CD14-positive monocyte (primary cell): ENCODE results near the gene CPSF3. TPM values are rescaled to one million over a fixed set of nuclear protein-coding genes. Genes with fewer than 3 reads are reported as not detected.

Experiments used
- DNase-seq, 3 donors: peaks; one replicate each; pipeline ENCODE4 v3.0.0-alpha.2; 2011 to 2022
- H2AFZ ChIP-seq: 2 replicates; pipeline ENCODE4 v1.6.0; 2012; ENCODE audit warnings: mild to moderate bottlenecking, low read depth, low read length, inconsistent platforms; ENCODE audit not compliant: insufficient read depth, poor library complexity, severe bottlenecking
- H3K27ac ChIP-seq, 2 donors: 1 replicate in 1 of 2; 2 replicates in 1 of 2; pipeline ENCODE4 v1.5.1; 2012 to 2013; ENCODE audit warnings: low read length in 2 of 2, control low read depth in 1 of 2, inconsistent platforms in 1 of 2, low read depth in 1 of 2, mild to moderate bottlenecking in 1 of 2
- H3K27me3 ChIP-seq, 2 donors: one replicate each; pipeline versions ENCODE4 v1.6.0 to v1.6.1; 2011 to 2013; ENCODE audit warnings: low read length in 2 of 2; ENCODE audit not compliant: control insufficient read depth in 2 of 2, insufficient read depth in 2 of 2
- H3K36me3 ChIP-seq, 2 donors: replicated peaks in 1 of 2; 1 replicate in 1 of 2; 2 replicates in 1 of 2; pipeline versions ENCODE4 v1.5.1 to v1.6.1; 2012 to 2013; ENCODE audit warnings: low read length in 2 of 2, control low read depth in 1 of 2, inconsistent platforms in 1 of 2, mild to moderate bottlenecking in 1 of 2; ENCODE audit not compliant: insufficient read depth in 2 of 2, control insufficient read depth in 1 of 2
- H3K4me1 ChIP-seq, 2 donors: 1 replicate in 1 of 2; 2 replicates in 1 of 2; pipeline versions ENCODE4 v1.5.1 to v1.6.1; 2012 to 2013; ENCODE audit warnings: low read length in 2 of 2, control low read depth in 1 of 2, inconsistent platforms in 1 of 2, mild to moderate bottlenecking in 1 of 2, moderate library complexity in 1 of 2; ENCODE audit not compliant: insufficient read depth in 2 of 2, control insufficient read depth in 1 of 2
- H3K4me2 ChIP-seq: replicated peaks from 2 replicates; pipeline ENCODE3; 2012; ENCODE audit warnings: low read length, moderate library complexity, mild to moderate bottlenecking; ENCODE audit not compliant: poor library complexity, severe bottlenecking; ENCODE audit errors: extremely low read depth
- H3K4me3 ChIP-seq, 3 experiments: fragments of 200-600 bp in 1 of 3; sonication (generic) in 1 of 3; replicated peaks in 1 of 3; 1 replicate in 2 of 3; 2 replicates in 1 of 3; pipeline ENCODE4 v1.5.1; 2011 to 2013; ENCODE audit warnings: low read length in 3 of 3, mild to moderate bottlenecking in 3 of 3, control low read depth in 2 of 3, low read depth in 2 of 3, inconsistent platforms in 1 of 3, moderate library complexity in 1 of 3
- H3K79me2 ChIP-seq: 2 replicates; pipeline ENCODE4 v1.6.0; 2012; ENCODE audit warnings: mild to moderate bottlenecking, control low read depth, inconsistent platforms, low read length, moderate library complexity; ENCODE audit not compliant: insufficient read depth
- H3K9ac ChIP-seq: 2 replicates; pipeline ENCODE4 v1.6.0; 2017; ENCODE audit warnings: low read length, mild to moderate bottlenecking; ENCODE audit not compliant: insufficient read depth, poor library complexity, severe bottlenecking
- H3K9me3 ChIP-seq, 2 donors: replicated peaks in 1 of 2; 1 replicate in 1 of 2; 2 replicates in 1 of 2; pipeline versions ENCODE4 v1.5.1 to v1.6.1; 2012 to 2013; ENCODE audit warnings: low read length in 2 of 2, control low read depth in 1 of 2; ENCODE audit not compliant: control insufficient read depth in 1 of 2, insufficient read depth in 1 of 2
- H4K20me1 ChIP-seq: 2 replicates; pipeline ENCODE4 v1.6.0; 2012; ENCODE audit warnings: mild to moderate bottlenecking, low read length, control low read depth, moderate library complexity; ENCODE audit not compliant: insufficient read depth
- H3K27ac Mint-ChIP-seq, 7 donors: one replicate each; pipeline ENCODE4 v1.8.0; 2020; ENCODE audit warnings: mild to moderate bottlenecking in 7 of 7, mixed read lengths in 7 of 7, moderate library complexity in 6 of 7, inconsistent platforms in 2 of 7
- H3K27me3 Mint-ChIP-seq, 3 donors: one replicate each; pipeline ENCODE4 v1.8.0; 2021 to 2022; ENCODE audit warnings: low read depth in 3 of 3, mild to moderate bottlenecking in 3 of 3, mixed read lengths in 3 of 3, moderate library complexity in 3 of 3, inconsistent platforms in 1 of 3
- H3K36me3 Mint-ChIP-seq, 2 donors: one replicate each; pipeline ENCODE4 v1.8.0; 2020; ENCODE audit warnings: mixed read lengths in 2 of 2, inconsistent platforms in 1 of 2, mild to moderate bottlenecking in 1 of 2
- H3K4me1 Mint-ChIP-seq: one replicate; pipeline ENCODE4 v1.8.0; 2020; ENCODE audit warnings: mild to moderate bottlenecking, mixed read lengths
- H3K4me3 Mint-ChIP-seq, 2 donors: one replicate each; pipeline ENCODE4 v1.8.0; 2020; ENCODE audit warnings: mild to moderate bottlenecking in 2 of 2, mixed read lengths in 2 of 2, moderate library complexity in 1 of 2
- H3K9me3 Mint-ChIP-seq, 7 donors: one replicate each; pipeline ENCODE4 v1.8.0; 2020 to 2022; ENCODE audit warnings: mixed read lengths in 7 of 7, mild to moderate bottlenecking in 6 of 7, moderate library complexity in 6 of 7, inconsistent platforms in 2 of 7
- WGBS: methylation state at CpG from one replicate; pipeline ENCODE4 v1.1.5; 2013; ENCODE audit warnings: missing lambda C conversion rate; ENCODE audit not compliant: insufficient coverage; 5-methylcytosine and 5-hydroxymethylcytosine counted together
- intact Hi-C, 2 donors: fragments of 100-400 bp; cut with micrococcal nuclease; formaldehyde crosslinking; loops; one replicate each; pipeline versions ENCODE4 v1.15.0 to v1.15.1; 2023
- polyA plus RNA-seq, 3 donors: library from polyadenylated mRNA; depleted of rRNA in 1 of 3; unstranded in 2 of 3; stranded (reverse) in 1 of 3; fragments of 300-500 nt in 2 of 3; fragments of >200 nt in 1 of 3; fragmentation: Illumina TruSeq in 2 of 3; gene quantifications; 1 replicate in 2 of 3; 2 replicates in 1 of 3; pipeline ENCODE4 v1.2.3, GENCODE V29; 2012 to 2021
- TF ChIP-seq, protein P1 (sequence below): fragments of 200-600 bp; IDR thresholded peaks from one replicate; pipeline ENCODE4 v1.8.0; 2022; ENCODE audit warnings: antibody characterized with exemption, mild to moderate bottlenecking

CPSF3 gene
- polyA plus RNA-seq, 3 donors = 17.2 to 34.0 (median 26.6) TPM

DNA sequence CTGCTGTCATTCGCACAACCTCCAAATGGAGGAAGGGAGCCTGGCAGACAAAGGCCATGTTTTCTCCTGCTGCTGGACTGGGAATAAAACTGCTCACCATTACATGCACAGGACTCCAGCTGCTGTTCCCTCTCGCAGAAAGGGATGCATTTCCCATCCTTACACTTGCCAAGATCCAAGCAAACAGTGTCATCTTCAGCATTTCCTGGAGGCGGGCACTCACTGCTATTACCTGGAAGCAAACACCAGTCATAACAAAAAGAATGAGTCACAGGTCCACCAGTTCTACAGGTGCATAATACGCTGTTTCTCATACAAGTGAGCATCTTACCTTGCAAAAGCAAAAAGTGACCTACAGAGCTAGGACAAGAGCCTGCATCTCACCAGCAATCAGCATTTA, 73.6 kb downstream of the CPSF3 start:
- Histone ChIP-seq H3K4me3 (no peak overlapping the region), H3K9ac (no peak overlapping the region), H3K9me3 (no peaks in the 10 kb centered on the region), H3K27ac (no peak overlapping the region), H3K4me2 (no peak overlapping the region), H3K4me1 (no peaks in the 10 kb centered on the region), H3K27me3 (no peaks in the 10 kb centered on the region), H2AFZ (no peak overlapping the region), H4K20me1 (peaks cover 56% of the 10 kb centered on the region), H3K36me3 (peaks cover 82 to 97% of the 10 kb centered on the region in 2 donors), H3K79me2 (no peaks in the 10 kb centered on the region)
- H3K27ac Mint-ChIP-seq = peak overlapping the region in 2 of 7 donors; percentile 2 to 15
- H3K9me3 Mint-ChIP-seq = no peaks in the 10 kb centered on the region
- H3K36me3 Mint-ChIP-seq = peaks cover 82 to 97% of the 10 kb centered on the region in 2 donors
- H3K4me3 Mint-ChIP-seq = no peak overlapping the region
- TF ChIP-seq, protein P1, sequence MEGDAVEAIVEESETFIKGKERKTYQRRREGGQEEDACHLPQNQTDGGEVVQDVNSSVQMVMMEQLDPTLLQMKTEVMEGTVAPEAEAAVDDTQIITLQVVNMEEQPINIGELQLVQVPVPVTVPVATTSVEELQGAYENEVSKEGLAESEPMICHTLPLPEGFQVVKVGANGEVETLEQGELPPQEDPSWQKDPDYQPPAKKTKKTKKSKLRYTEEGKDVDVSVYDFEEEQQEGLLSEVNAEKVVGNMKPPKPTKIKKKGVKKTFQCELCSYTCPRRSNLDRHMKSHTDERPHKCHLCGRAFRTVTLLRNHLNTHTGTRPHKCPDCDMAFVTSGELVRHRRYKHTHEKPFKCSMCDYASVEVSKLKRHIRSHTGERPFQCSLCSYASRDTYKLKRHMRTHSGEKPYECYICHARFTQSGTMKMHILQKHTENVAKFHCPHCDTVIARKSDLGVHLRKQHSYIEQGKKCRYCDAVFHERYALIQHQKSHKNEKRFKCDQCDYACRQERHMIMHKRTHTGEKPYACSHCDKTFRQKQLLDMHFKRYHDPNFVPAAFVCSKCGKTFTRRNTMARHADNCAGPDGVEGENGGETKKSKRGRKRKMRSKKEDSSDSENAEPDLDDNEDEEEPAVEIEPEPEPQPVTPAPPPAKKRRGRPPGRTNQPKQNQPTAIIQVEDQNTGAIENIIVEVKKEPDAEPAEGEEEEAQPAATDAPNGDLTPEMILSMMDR = no peak
- no peaks in the 10 kb centered on the region for H3K4me1 Mint-ChIP-seq
- WGBS = 100% methylated on average over 4 of the region's 4 CpGs
- peaks cover 0 to 1% (median 0%) of the 10 kb centered on the region in 3 donors for H3K27me3 Mint-ChIP-seq
- intact Hi-C loops = no loop called here
- DNase-seq = no peak

DNA sequence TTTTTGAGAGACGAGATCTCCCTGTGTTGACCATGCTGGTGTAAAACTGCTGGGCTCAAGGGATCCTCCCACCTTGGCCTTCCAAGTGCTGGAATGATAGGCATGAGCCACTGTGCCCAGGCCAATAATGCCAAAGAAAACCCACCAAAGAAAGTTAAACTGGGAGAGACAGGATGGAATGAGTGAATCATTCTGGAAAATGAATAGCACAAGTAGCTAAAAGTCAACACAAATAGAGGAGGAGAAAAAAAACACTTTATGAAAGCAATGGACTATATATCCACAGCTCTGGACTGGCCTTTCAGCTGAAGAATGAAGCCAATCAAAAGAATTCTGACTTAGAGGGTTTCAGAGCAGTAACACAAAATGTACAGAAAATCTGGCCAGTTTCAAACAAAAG, 74.8 kb downstream of the CPSF3 start:
- no peak overlapping the region for H3K4me3 ChIP-seq
- DNase-seq = no peak
- no peak overlapping the region for H2AFZ ChIP-seq
- peak overlapping the region in 1 of 7 donors; percentile 6 for H3K27ac Mint-ChIP-seq
- peaks cover 77 to 97% of the 10 kb centered on the region in 2 donors for H3K36me3 ChIP-seq
- WGBS = no CpG with 5 or more reads among the region's 1 CpG
- no peak overlapping the region for H3K27ac ChIP-seq
- H3K36me3 Mint-ChIP-seq = peaks cover 76 to 97% of the 10 kb centered on the region in 2 donors
- no peaks in the 10 kb centered on the region for H3K27me3 ChIP-seq
- no peak overlapping the region for H3K9ac ChIP-seq
- H4K20me1 ChIP-seq = peaks cover 54% of the 10 kb centered on the region
- H3K79me2 ChIP-seq = no peaks in the 10 kb centered on the region
- H3K4me1 ChIP-seq = no peaks in the 10 kb centered on the region
- H3K4me2 ChIP-seq = no peak overlapping the region
- no peaks in the 10 kb centered on the region for H3K9me3 Mint-ChIP-seq
- H3K9me3 ChIP-seq = no peaks in the 10 kb centered on the region
- H3K27me3 Mint-ChIP-seq = peaks cover 0 to 1% (median 0%) of the 10 kb centered on the region in 3 donors
- TF ChIP-seq, protein P1 = no peak
- H3K4me3 Mint-ChIP-seq = no peak overlapping the region
- intact Hi-C loops = no loop called here
- H3K4me1 Mint-ChIP-seq = no peaks in the 10 kb centered on the region
